Mononuclear cell (primary cell): Measurements from ENCODE around the gene EXOSC10. TPM values are rescaled to one million over a fixed set of nuclear protein-coding genes. Genes with fewer than 3 reads are reported as not detected.
"Not testable (repeated sequence)": the region's sequence is repeated elsewhere in the genome, so short reads cannot be mapped to it uniquely, and the experiment has no call there.

Source experiments
- H3K27me3 ChIP-seq: 2 replicates; pipeline ENCODE4 v1.6.0; 2011; ENCODE audit warnings: low read length, control low read depth; ENCODE audit not compliant: insufficient read depth
- H3K4me1 ChIP-seq: 2 replicates; pipeline ENCODE4 v1.5.1; 2011; ENCODE audit warnings: mild to moderate bottlenecking, low read length, control low read depth; ENCODE audit not compliant: insufficient read depth
- H3K4me3 ChIP-seq: 2 replicates; pipeline ENCODE4 v1.5.1; 2011; ENCODE audit warnings: mild to moderate bottlenecking, low read length, moderate library complexity
- H3K9me3 ChIP-seq: 2 replicates; pipeline ENCODE4 v1.5.1; 2011; ENCODE audit warnings: low read depth, mild to moderate bottlenecking, control low read depth, low read length
- total RNA-seq: library from RNA; depleted of rRNA; stranded (reverse); fragments of >200 nt; gene quantifications from one replicate; pipeline ENCODE4 v1.2.3, GENCODE V29; 2012

The EXOSC10 gene
- total RNA-seq, 1 donor = 56.5 TPM

GRCh38 chr1:11129649-11130390 lies 30.2 kb upstream of the EXOSC10 start:
- no peaks in the 10 kb centered on the region for H3K9me3 ChIP-seq
- no peak overlapping the region for H3K4me3 ChIP-seq

GRCh38 chr1:11126569-11126968 lies 26.9 kb upstream of the EXOSC10 start:
- H3K4me3 ChIP-seq = no peak overlapping the region
- no peaks in the 10 kb centered on the region for H3K27me3 ChIP-seq
- no peaks in the 10 kb centered on the region for H3K9me3 ChIP-seq
- H3K4me1 ChIP-seq = no peaks in the 10 kb centered on the region

More at GRCh38 chr1:11129649-11130390, 30.2 kb upstream of the EXOSC10 start:
- no peaks in the 10 kb centered on the region for H3K4me1 ChIP-seq
- H3K27me3 ChIP-seq = no peaks in the 10 kb centered on the region

GRCh38 chr1:11125931-11126330 lies 26.3 kb upstream of the EXOSC10 start:
- H3K27me3 ChIP-seq = no peaks in the 10 kb centered on the region
- H3K4me3 ChIP-seq = no peak overlapping the region
- no peaks in the 10 kb centered on the region for H3K9me3 ChIP-seq
- H3K4me1 ChIP-seq = no peaks in the 10 kb centered on the region

GRCh38 chr1:11124965-11125364 lies 25.3 kb upstream of the EXOSC10 start:
- Histone ChIP-seq H3K9me3 (no peaks in the 10 kb centered on the region), H3K4me3 (no peak overlapping the region), H3K27me3 (no peaks in the 10 kb centered on the region), H3K4me1 (no peaks in the 10 kb centered on the region)

- Histone ChIP-seq H3K4me3 (no peak overlapping the region), H3K27me3 (no peaks in the 10 kb centered on the region), H3K9me3 (no peaks in the 10 kb centered on the region), H3K4me1 (no peaks in the 10 kb centered on the region)
Measured at GRCh38 chr1:11116318-11116717, 16.6 kb upstream of the EXOSC10 start.

- Histone ChIP-seq H3K9me3 (no peaks in the 10 kb centered on the region), H3K27me3 (no peaks in the 10 kb centered on the region), H3K4me3 (no peak overlapping the region), H3K4me1 (no peaks in the 10 kb centered on the region)
Measured at GRCh38 chr1:11114966-11115365, 15.3 kb upstream of the EXOSC10 start.

GRCh38 chr1:11109047-11109760 lies 9.5 kb upstream of the EXOSC10 start:
- no peaks in the 10 kb centered on the region for H3K4me1 ChIP-seq
- H3K9me3 ChIP-seq = no peaks in the 10 kb centered on the region
- H3K4me3 ChIP-seq = no peak overlapping the region
- H3K27me3 ChIP-seq = no peaks in the 10 kb centered on the region

GRCh38 chr1:11107599-11107998 lies 7.9 kb upstream of the EXOSC10 start:
- Histone ChIP-seq H3K4me3 (no peak overlapping the region), H3K9me3 (no peaks in the 10 kb centered on the region), H3K4me1 (no peaks in the 10 kb centered on the region), H3K27me3 (no peaks in the 10 kb centered on the region)

- Histone ChIP-seq H3K4me1 (no peaks in the 10 kb centered on the region), H3K9me3 (no peaks in the 10 kb centered on the region), H3K4me3 (no peak overlapping the region)
Measured at GRCh38 chr1:11105586-11105985, 5.9 kb upstream of the EXOSC10 start.

GRCh38 chr1:11101347-11101746 lies 1.7 kb upstream of the EXOSC10 start:
- H3K9me3 ChIP-seq = no peaks in the 10 kb centered on the region
- H3K4me1 ChIP-seq = peaks cover 12% of the 10 kb centered on the region
- no peaks in the 10 kb centered on the region for H3K27me3 ChIP-seq
- H3K4me3 ChIP-seq = no peak overlapping the region

More at GRCh38 chr1:11105586-11105985, 5.9 kb upstream of the EXOSC10 start:
- H3K27me3 ChIP-seq = no peaks in the 10 kb centered on the region

GRCh38 chr1:11100806-11101205 lies 1.1 kb upstream of the EXOSC10 start:
- not testable (repeated sequence) for H3K27me3 ChIP-seq, H3K4me3 ChIP-seq, H3K9me3 ChIP-seq
- H3K4me1 ChIP-seq = peaks cover 12% of the 10 kb centered on the region

GRCh38 chr1:11100149-11100493 lies 452 bp upstream of the EXOSC10 start:
- no peaks in the 10 kb centered on the region for H3K9me3 ChIP-seq
- H3K4me1 ChIP-seq = peaks cover 12% of the 10 kb centered on the region
- peak overlapping the region; percentile 97 for H3K4me3 ChIP-seq
- H3K27me3 ChIP-seq = no peaks in the 10 kb centered on the region

- H3K4me3 ChIP-seq = peak overlapping the region; percentile 97
- no peaks in the 10 kb centered on the region for H3K27me3 ChIP-seq
- peaks cover 12% of the 10 kb centered on the region for H3K4me1 ChIP-seq
- H3K9me3 ChIP-seq = no peaks in the 10 kb centered on the region
Measured at GRCh38 chr1:11098931-11099309, 749 bp downstream of the EXOSC10 start.

GRCh38 chr1:11083784-11084183 lies 15.9 kb downstream of the EXOSC10 start:
- H3K4me3 ChIP-seq, H3K27me3 ChIP-seq, H3K9me3 ChIP-seq, H3K4me1 ChIP-seq: not testable (repeated sequence)

- H3K27me3 ChIP-seq = no peaks in the 10 kb centered on the region
- no peak overlapping the region for H3K4me3 ChIP-seq
Measured at GRCh38 chr1:11080931-11081330, 18.7 kb downstream of the EXOSC10 start.

GRCh38 chr1:11078631-11079030 lies 21.0 kb downstream of the EXOSC10 start:
- H3K27me3 ChIP-seq = no peaks in the 10 kb centered on the region
- no peak overlapping the region for H3K4me3 ChIP-seq
- no peaks in the 10 kb centered on the region for H3K9me3 ChIP-seq

More at GRCh38 chr1:11080931-11081330, 18.7 kb downstream of the EXOSC10 start:
- Histone ChIP-seq H3K4me1 (no peaks in the 10 kb centered on the region), H3K9me3 (no peaks in the 10 kb centered on the region)

More at GRCh38 chr1:11078631-11079030, 21.0 kb downstream of the EXOSC10 start:
- H3K4me1 ChIP-seq = no peaks in the 10 kb centered on the region
